ENCODE measurements around the gene TSPAN8.
A peak's percentile ranks its signal among the peaks of the same experiment; 100 is the strongest.

TSPAN8 gene

GRCh38 chr12:71157601-71158233 is at the start of gene TSPAN8:
Gene TSPAN8, minus strand, starts transcription at chr12:71157999. Its CDS starts 321 bp downstream, at chr12:71157678.
- TF ChIP-seq CTCF (IDR thresholded peaks at IDR 0.05): no peak
- peak within 1 kb of the TSS; percentile 51 to 80 for H3K27ac ChIP-seq
- peak within 1 kb of the TSS; percentile 68 for H3K4me3 ChIP-seq
- no peak for DNase-seq (ENCODE audit: low spot score)

- DNase-seq (ENCODE audit: low spot score): no peak
- H3K4me3 ChIP-seq: no peak overlapping the region
- TF ChIP-seq CTCF (IDR thresholded peaks at IDR 0.05): no peak
- no peak overlapping the region for H3K27ac ChIP-seq
Measured at GRCh38 chr12:71201136-71201679, 43.4 kb upstream of the TSPAN8 start.

GRCh38 chr12:71200706-71201105 is 42.9 kb upstream of the TSPAN8 start:
- TF ChIP-seq CTCF (IDR thresholded peaks at IDR 0.05): no peak
- H3K27ac ChIP-seq: no peak overlapping the region
- DNase-seq (ENCODE audit: low spot score): no peak
- no peak overlapping the region for H3K4me3 ChIP-seq

GRCh38 chr12:71197460-71197859 is 39.7 kb upstream of the TSPAN8 start:
- TF ChIP-seq CTCF (IDR thresholded peaks at IDR 0.05): no peak
- no peak for DNase-seq (ENCODE audit: low spot score)
- H3K27ac ChIP-seq: no peak overlapping the region

GRCh38 chr12:71195338-71195896 is 37.6 kb upstream of the TSPAN8 start:
- Histone ChIP-seq H3K27ac (no peak overlapping the region), H3K4me3 (no peak overlapping the region)
- TF ChIP-seq CTCF (IDR thresholded peaks at IDR 0.05): no peak
- no peak for DNase-seq (ENCODE audit: low spot score)

More at GRCh38 chr12:71197460-71197859, 39.7 kb upstream of the TSPAN8 start:
- H3K4me3 ChIP-seq: no peak overlapping the region

GRCh38 chr12:71194657-71195056 is 36.9 kb upstream of the TSPAN8 start:
- no peak overlapping the region for H3K4me3 ChIP-seq
- no peak for DNase-seq (ENCODE audit: low spot score)
- TF ChIP-seq CTCF (IDR thresholded peaks at IDR 0.05): no peak
- H3K27ac ChIP-seq: no peak overlapping the region

- TF ChIP-seq CTCF (IDR thresholded peaks at IDR 0.05): no peak
- Histone ChIP-seq H3K4me3 (no peak overlapping the region), H3K27ac (no peak overlapping the region)
- DNase-seq (ENCODE audit: low spot score): no peak
Measured at GRCh38 chr12:71193041-71193440, 35.2 kb upstream of the TSPAN8 start.
